HG02642 (cell line): ENCODE data around the gene TJP3.
"Not testable (repeated sequence)": the region's sequence is repeated elsewhere in the genome, so short reads cannot be mapped to it uniquely, and the experiment has no call there.

Source experiments
- ATAC-seq: cut with Tn5 transposase; IDR thresholded peaks from one replicate; pipeline ENCODE4 v1.9.1; 2021; ENCODE audit warnings: mild to moderate bottlenecking; ENCODE audit not compliant: unreplicated experiment, poor library complexity

TJP3 gene

GRCh38 chr19:3708207-3708931, at the start of gene TJP3:
TJP3 (plus strand) TSS chr19:3708384; CDS start chr19:3728433, 20,049 bp downstream.
- no peak for ATAC-seq

- no peak for ATAC-seq
Observed at GRCh38 chr19:3658870-3659745, 49.1 kb upstream of the TJP3 start.

GRCh38 chr19:3659746-3660112, 48.5 kb upstream of the TJP3 start:
- no peak for ATAC-seq

GRCh38 chr19:3660493-3661219, 47.5 kb upstream of the TJP3 start:
- ATAC-seq = no peak

GRCh38 chr19:3661284-3662238, 46.6 kb upstream of the TJP3 start:
- no peak for ATAC-seq

GRCh38 chr19:3663838-3664237, 44.3 kb upstream of the TJP3 start:
- no peak for ATAC-seq

GRCh38 chr19:3664879-3665642, 43.1 kb upstream of the TJP3 start:
- ATAC-seq = no peak

GRCh38 chr19:3665681-3666544, 42.3 kb upstream of the TJP3 start:
- ATAC-seq = peak; percentile 51

- not testable (repeated sequence) for ATAC-seq
Observed at GRCh38 chr19:3666545-3666856, 41.7 kb upstream of the TJP3 start.

- ATAC-seq = no peak
Observed at GRCh38 chr19:3667037-3667638, 41.0 kb upstream of the TJP3 start.

GRCh38 chr19:3667766-3668165, 40.4 kb upstream of the TJP3 start:
- ATAC-seq = no peak

GRCh38 chr19:3668331-3669081, 39.7 kb upstream of the TJP3 start:
- no peak for ATAC-seq

- no peak for ATAC-seq
Observed at GRCh38 chr19:3669082-3669946, 38.9 kb upstream of the TJP3 start.

GRCh38 chr19:3669947-3670795, 38.0 kb upstream of the TJP3 start:
- ATAC-seq = no peak
